NCI-H524 (cell line): ENCODE measurements around the gene SEZ6L.

ENCODE experiments used
- DNase-seq, 2 experiments: peaks; one replicate each; lab custom pipeline; 2025; lab: John Stamatoyannopoulos, UW

SEZ6L gene

GRCh38 chr22:26169315-26170111, at the start of gene SEZ6L:
Gene SEZ6L, plus strand, starts transcription at chr22:26169462. Its CDS starts 208 bp downstream, at chr22:26169670.
- DNase-seq = peak; percentile 44 to 70

GRCh38 chr22:26122920-26123468, 46.3 kb upstream of the SEZ6L start:
- DNase-seq = no peak

GRCh38 chr22:26124991-26125725, 44.1 kb upstream of the SEZ6L start:
- no peak for DNase-seq

GRCh38 chr22:26127126-26127525, 42.1 kb upstream of the SEZ6L start:
- DNase-seq = no peak

- DNase-seq = no peak
These were observed 41.7 kb upstream of the SEZ6L start for GRCh38 chr22:26127556-26127955.

- no peak for DNase-seq
These were observed 37.6 kb upstream of the SEZ6L start for GRCh38 chr22:26131589-26132154.

GRCh38 chr22:26134654-26135330, 34.5 kb upstream of the SEZ6L start:
- peak; percentile 12 to 36 for DNase-seq

- no peak for DNase-seq
These were observed 33.5 kb upstream of the SEZ6L start for GRCh38 chr22:26135806-26136205.

- no peak for DNase-seq
These were observed 30.0 kb upstream of the SEZ6L start for GRCh38 chr22:26139310-26139709.

- DNase-seq = no peak
These were observed 27.4 kb upstream of the SEZ6L start for GRCh38 chr22:26141831-26142230.

GRCh38 chr22:26143806-26144325, 25.4 kb upstream of the SEZ6L start:
- DNase-seq = peak; percentile 5 to 68

- no peak for DNase-seq
These were observed 9.4 kb upstream of the SEZ6L start for GRCh38 chr22:26159886-26160285.

- no peak for DNase-seq
These were observed 7.5 kb upstream of the SEZ6L start for GRCh38 chr22:26161746-26162145.

- DNase-seq = no peak
These were observed 6.3 kb upstream of the SEZ6L start for GRCh38 chr22:26162926-26163325.

GRCh38 chr22:26164174-26164573, 5.1 kb upstream of the SEZ6L start:
- no peak for DNase-seq

GRCh38 chr22:26168330-26168851, 871 bp upstream of the SEZ6L start:
- DNase-seq = peak; percentile 55 to 70

- DNase-seq = peak in 1 of 2 experiments; percentile 70
These were observed 335 bp upstream of the SEZ6L start for GRCh38 chr22:26168939-26169314.

- DNase-seq = peak; percentile 13 to 36
These were observed 840 bp downstream of the SEZ6L start for GRCh38 chr22:26170112-26170492.

GRCh38 chr22:26170795-26171580, 1.7 kb downstream of the SEZ6L start:
- peak; percentile 26 to 44 for DNase-seq

- DNase-seq = peak; percentile 44 to 68
These were observed 3.2 kb downstream of the SEZ6L start for GRCh38 chr22:26172389-26172990.
